Ureter (tissue), 1 donor: ENCODE results near the gene KCNQ1. TPM values are rescaled to one million over a fixed set of nuclear protein-coding genes. Genes with fewer than 3 reads are reported as not detected.

ENCODE experiments used
- DNase-seq: peaks from one replicate; pipeline ENCODE4 v3.0.0-alpha.2; 2020; ENCODE audit warnings: low spot score
- total RNA-seq: library from RNA; stranded (reverse); gene quantifications from one replicate; pipeline ENCODE4 v1.2.4, GENCODE V29; 2023
- donor health status: DM: yes; HTN: yes; CAD: no.

KCNQ1 gene
- total RNA-seq, 1 donor from 2014 or later: 63.0 TPM

DNA sequence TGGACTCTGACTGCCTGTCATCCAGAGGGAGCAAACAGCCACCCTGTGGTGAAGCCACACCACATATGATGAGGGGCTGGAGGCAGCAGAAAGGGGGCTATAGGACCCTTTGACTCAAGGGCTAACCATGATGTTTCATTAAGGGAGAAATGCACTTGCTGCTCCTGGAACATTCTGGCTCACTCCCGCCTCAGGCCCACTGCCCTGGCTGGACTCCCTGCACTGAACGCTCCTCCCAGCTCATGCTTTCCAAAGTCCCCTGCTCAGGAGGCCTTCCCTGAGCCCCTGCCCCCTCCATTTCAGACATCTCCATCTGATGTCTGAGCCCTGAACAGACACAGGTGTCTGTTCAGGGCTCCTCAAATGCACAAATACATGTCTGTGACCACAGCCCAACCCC is 371.7 kb downstream of the KCNQ1 start:
- DNase-seq: no peak

DNA sequence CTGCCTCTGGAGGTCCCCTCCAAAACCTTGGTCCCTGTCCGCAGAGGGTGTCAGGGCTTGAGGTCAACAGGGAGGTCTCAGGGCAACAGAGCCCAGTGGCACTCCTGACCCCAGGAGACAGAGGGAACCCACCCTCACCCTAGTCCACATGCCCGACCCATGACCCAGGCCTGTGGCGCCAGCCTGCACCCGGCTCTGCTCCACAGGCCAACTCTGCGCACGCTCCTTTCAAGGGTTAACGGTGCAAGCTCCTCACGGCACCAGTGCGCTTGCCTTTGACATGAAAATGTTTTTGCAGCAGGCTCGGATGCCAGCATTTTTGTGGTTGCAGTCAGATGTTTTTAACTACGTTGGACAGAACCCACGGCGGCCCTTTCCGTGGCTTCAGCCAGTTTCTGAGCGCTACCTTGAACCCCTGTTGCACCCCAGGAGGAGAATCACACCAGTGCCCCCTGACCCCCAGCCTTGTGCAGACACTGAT is 372.2 kb downstream of the KCNQ1 start:
- no peak for DNase-seq

DNA sequence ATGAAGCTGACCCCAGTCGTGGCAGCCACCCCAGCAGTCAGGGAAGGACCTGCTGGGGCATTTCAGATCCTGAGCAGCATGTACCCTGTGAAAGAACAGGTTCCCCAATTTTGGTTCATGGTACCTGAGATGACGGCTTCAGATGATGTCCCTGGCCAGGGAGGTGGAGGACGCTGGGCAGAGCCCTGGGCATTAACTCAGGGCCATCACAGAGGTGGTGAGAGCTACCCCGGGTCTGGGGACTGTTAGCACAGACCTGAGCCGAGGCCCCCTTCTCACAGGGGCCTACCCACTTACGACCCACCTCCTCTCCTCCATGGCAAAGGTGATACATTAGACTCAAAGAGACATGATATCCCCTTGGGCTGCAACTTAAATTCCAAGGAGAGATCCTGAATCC is 372.6 kb downstream of the KCNQ1 start:
- no peak for DNase-seq

DNA sequence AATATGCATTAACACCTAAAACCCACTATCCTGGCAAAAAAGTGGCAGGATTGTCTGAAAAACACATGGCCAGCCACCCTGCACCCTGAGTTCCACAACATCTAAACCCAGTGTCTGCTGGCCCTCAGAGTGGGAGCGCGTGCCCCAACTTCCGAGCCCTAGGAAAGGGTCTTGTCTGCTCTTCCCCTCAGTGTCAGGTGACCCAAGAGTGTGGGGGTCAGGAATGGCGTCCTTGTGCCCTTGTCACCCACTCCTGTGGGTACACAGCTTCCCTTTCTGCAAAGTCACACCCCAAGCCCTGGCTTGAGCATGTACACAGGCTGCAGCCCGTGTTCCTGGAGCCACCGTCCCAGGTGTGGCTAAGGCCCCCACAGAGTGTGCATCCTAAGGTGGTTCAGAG is 373.2 kb downstream of the KCNQ1 start:
- no peak for DNase-seq

DNA sequence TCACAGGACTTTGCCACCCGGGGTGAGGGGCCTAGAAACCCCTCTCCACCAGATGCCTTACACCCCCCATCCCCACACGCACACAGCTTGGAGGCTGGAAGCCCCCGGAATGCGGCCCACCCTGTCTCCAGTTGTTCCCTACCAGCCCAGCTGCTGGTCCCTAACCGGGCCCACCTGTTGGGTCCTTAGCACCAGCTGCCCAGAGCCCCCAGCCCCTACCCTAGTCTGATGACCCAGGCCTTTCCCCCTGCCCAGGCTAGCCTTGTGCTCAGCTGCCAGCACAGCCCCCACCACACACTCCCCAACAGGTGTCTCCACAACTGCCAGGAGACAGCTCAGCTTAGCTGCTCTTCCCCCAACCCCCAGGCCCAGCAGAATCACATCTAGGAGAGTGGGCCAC is 373.7 kb downstream of the KCNQ1 start:
- DNase-seq: no peak

DNA sequence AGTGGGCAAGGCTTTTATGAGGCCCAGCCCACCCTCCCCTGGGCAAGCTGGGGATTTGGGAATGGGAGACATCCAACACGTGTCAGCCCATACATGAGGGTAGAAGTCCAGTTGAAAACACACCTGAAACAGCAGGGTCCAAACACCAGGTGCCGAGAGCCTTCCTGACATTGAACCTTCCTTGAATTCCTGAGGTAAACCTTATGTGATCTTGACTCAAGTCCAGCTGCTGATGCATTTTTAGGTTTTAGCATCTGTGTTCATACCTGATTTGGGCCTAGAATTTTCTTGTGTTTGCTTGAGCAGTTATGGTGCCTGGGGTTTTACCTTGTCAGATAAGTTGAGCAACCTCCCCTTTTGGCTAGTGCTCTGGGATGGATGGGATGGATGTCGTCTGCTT is 374.5 kb downstream of the KCNQ1 start:
- no peak for DNase-seq

DNA sequence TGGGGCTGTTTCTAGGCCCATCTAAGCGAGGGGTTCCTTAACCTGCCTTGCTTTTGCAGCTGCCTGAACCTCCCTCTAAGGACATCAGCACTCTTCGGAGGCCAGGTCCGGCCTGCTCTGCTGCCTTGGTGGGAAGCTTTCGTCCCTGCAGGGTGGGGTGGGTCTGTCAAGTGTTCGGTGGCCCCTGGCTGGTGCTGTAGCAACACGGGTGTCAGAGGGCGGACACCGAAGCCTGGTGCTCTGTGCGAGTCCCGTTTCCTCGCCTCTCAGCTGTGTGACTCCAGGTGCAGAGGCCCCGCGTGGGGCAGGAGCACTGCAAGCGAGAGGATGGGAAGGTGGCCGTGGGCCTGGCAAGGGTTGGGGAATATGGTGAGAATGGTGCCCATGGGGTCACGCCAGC is 376.2 kb downstream of the KCNQ1 start:
- no peak for DNase-seq

DNA sequence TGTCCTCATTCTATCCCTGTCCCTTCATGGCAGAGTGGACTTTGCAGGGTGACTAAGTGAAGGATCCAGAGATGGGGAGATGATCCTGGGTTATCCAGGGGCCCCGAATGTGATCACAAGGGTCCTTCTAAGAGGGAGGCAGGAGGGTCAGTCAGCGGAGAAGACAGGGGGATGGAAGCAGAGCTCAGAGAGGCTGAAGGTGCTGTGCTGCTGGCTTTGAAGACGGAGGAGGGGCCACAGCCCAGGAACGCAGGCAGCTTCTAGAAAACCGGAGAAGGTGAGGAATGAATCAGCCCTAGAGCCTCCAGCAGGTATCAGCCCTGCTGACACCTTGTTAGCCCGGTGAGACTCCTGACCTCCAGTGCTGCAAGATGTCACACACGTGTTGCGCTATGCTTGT is 377.1 kb downstream of the KCNQ1 start:
- DNase-seq: no peak

DNA sequence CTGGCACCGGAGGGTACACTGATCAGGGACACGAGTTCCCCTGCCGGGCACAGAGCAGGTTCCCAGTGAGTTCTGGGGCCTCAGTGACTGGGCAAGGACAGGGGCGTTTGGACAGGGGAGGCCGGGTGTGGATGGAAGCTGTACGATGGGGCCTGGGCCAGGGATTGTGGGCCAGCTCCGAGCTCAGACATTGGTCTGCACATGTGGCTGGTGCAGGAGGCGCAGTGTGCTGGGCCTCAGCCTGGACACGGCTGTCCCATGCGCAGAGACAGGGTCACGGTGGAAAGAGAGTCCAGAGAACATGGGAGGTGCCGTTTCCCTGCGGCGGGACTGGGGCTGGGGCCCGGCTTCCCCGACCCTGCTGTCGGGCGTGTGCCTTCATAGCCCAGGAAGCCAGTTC is 380.0 kb downstream of the KCNQ1 start:
- no peak for DNase-seq

DNA sequence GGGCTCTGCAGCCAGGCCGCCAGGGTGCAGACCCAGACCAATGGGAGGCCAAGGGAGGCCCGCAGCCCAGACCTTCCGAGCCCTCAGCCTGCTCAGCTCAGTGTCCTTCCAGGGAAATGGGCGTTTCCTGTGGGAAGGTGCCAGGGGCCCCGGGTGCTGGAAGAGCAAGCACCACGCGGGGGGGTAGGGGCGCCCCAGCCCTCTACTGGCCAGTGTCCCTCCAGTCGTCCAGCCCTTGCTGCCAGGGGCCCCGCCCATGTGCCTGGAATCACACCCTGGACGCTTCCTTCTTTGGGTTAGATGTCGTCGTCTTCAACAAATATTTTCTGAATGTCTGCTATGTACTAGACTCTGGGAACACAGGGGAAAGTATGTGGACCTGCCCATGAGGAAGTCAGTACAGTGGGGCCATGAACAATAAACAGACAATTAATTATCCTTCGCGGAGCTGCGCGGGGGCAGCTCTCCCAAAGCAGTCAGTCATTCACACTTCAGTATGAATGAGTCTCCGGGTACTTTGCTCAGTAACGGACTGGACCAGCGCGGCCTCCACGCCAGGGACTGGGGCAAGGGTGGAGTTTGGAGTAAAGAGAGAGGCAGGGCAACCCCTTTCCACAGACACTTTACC is 380.6 kb downstream of the KCNQ1 start:
- DNase-seq: peak; percentile 94

DNA sequence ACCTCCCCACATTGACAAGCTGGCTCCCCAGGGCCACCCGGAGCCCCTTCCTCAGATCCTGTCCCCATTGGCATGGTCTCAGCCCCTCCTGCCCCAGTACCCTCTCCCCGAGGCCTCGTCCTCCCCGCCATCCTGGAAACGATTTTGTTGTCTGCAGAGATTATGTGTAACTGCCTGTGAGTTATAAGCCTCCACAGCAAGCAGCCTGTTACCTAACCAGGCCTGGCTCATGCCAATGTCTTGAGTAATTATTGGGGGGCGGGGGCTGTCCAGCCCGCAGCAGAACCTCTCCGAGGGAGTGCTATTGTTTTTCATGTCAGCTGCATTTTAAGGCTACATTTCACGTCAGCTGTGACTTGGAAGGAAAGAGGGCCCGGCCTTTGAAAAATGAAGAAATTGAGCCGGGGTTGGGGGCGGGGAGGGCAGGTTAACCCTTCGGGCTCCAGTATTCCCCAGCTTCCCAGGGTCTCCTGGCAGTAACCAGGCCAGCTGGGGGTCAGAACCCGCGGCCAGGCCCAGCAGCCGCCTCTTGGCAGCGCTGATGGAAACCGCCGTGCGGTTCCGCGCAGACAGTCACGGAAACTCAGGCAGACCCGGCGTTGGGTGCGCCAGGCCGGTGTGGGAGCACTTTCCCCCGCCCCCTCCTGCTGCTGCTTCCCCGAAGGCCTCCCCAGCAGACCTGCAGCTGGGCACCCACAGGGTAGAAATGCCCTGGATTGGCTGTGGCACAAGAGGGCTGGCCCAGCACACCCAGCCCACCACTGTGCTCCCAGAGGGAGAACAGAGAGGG is 381.3 kb downstream of the KCNQ1 start:
- peak; percentile 87 for DNase-seq

DNA sequence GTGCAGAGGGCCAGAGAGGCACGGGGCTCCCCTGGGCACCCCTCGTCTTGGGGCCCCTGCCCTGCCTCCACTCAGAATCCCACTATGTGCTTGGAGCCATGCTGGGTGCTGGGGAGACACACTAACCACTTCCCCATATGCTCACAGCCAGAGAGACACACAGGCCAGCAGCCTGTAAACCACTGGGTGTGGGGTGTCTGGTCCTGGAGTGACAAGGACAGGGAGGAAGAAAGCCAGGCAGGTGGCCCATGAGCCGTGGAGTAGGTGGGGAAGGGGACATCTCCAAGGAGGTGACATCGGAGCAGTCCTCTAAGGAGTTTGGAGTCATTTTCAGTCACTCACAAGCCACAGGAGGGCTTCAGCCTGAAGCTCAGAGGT is 381.9 kb downstream of the KCNQ1 start:
- DNase-seq: no peak

DNA sequence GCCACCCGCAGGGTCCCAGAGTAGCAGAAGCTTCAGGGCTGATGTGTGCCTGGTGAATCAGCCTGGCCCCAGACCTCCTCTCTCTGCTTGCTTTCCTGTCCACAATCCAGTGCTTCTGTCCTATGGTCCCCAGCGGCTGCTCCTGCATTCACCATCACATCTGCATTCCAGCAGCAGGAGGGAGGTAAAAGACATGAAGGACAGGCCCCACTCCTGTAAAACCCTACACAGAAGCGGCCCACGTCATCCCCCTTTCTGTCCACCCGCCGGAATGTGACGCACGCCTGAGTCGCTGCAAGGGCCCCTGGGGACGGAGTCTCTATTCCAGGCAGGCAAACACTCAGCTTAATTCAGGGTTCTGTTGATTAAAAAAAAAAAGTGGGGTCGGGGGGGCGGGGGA is 382.4 kb downstream of the KCNQ1 start:
- no peak for DNase-seq

DNA sequence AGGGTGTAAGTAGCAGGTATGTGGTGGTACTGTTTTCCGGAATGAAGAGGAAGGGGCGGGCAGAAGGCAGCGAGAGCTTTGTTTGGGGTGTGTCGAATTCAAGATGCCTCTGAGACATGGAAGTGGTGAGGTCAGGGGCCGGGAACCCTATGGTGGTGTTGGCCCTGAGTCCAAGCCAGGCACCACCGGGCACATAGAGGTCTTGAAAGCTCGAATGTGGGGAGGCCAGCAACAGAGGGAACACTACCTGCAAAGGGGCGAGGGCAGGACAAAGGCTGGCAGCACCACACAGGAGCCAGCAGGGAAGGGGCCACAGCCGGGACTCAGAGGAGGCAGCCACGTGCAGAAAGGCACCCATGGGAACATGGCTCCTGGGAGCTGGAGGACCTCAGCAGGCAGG is 383.0 kb downstream of the KCNQ1 start:
- no peak for DNase-seq

DNA sequence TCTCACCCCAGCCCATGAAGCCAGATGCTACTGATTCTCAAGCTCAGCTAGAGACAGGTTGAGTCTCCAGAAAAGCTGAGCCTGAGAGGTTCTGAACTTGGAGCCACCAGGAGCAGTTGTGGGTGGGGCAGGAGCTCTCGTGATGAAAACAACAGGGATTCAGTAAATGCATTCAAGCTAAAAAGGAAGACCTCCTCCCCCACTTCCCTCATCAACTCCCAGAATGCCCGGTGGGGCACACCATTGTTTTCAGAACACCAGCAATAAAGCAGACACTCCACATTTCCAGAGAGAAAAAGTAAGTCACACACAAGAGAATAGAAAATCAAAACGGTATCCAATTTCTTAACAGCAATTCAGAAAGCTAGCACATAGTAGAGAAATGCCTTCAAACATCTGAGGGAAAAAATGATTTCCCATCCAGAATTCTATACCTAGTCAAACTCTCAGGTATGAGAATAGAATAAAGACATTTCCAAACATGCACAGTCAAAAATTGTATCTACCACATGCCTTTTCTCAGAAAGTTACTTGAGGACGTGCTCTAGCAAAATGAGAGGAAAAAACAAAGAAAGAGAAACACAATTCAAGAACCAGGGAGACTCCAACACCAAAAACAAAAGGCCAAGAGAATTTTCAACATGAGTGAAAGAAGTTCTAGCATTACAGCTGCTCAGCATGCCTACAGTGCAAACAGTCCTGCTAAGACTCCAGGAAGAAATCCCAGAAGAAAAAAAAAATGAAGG is 383.9 kb downstream of the KCNQ1 start:
- no peak for DNase-seq

DNA sequence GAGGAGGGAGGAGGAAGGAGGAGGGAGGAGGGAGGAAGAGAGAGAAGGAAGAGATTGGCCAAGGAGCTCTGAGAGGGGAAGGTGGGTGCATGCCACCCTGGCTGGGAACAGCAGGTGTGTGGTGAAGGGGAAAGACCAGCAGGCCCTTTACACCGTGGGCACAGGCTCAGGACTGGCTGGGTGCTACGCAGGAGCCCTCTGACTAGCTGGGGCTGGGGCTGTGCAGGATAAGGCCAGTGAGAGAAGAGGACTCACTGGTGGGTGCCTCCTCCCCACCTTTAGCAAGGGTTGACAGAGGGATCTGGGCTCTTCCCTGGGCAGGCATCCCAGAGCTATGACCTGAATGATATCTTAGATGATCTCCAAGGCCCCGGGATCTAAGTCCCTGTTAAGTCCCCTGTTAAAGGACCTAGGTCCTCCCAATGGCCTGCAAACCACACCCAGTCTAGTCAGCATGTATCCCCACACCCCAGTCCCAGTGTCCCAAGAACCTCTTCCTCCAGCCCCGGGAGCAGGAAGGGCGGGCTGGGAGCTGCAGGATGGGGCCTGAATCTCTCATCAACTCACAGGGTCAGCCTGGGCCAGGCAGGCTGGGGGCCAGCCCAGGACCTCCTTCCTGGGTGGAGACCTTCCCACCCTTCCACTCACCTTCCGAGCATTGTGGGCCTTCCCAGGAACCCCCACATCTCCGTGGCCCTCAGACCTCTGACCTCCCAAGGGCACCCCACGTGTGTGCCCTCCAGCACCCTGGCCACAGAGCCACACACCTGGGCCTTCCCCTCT is 385.4 kb downstream of the KCNQ1 start:
- DNase-seq: no peak

DNA sequence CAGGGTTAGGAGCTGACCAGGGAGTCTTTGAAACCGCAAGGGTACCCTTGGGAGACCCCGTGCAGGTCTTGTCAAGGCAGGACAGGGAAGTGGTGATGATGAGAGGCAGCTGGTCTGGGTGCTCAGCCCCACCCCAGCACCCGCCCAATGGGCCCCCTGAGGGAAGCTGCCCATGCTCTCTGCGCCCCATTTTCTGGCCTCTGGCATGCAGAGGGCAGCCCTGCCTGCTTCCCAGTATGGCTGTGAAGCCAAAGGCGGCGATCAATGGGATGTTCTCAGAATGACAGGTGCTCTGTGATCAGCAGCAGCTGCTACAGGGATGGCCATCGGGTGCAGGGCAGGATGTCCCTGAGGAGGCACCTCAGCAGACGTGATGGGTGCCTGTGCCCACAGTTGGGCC is 386.1 kb downstream of the KCNQ1 start:
- DNase-seq: no peak

DNA sequence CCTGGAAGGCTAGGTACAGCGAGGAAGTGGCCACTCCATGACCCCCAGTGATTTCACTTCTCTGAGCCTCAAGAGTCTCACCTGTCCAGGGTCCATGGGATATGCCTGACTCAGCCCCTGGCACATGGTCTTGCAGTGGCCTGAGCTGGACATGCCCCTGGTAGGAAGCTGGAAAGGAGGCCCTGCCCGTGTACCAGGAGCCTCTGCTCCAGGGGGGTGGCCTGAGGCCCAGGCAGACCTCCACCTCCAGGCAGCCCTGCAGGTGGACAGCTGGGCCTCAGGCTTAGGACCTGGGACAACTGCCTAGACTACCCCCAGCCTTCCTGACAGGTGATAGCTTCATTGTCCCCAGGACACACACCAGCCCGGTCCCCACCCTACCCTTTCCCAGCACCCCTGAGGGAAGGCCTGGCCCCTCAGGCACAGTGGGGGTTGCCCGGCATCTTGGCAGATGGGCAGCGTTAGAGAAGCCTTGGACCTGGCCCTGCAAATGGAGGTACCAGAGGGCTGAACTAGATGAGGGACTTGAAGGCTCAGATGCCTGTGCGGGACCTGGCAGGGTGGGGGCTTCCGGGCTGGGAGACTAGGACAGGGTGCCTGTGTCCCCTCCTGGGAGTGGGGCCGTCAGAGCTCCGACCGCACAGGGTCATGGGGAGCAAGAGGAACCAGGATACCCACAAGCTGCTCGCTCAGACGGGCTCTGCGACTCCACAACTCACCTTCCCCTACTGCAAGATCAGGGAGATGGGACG is 387.1 kb downstream of the KCNQ1 start:
- DNase-seq: no peak

DNA sequence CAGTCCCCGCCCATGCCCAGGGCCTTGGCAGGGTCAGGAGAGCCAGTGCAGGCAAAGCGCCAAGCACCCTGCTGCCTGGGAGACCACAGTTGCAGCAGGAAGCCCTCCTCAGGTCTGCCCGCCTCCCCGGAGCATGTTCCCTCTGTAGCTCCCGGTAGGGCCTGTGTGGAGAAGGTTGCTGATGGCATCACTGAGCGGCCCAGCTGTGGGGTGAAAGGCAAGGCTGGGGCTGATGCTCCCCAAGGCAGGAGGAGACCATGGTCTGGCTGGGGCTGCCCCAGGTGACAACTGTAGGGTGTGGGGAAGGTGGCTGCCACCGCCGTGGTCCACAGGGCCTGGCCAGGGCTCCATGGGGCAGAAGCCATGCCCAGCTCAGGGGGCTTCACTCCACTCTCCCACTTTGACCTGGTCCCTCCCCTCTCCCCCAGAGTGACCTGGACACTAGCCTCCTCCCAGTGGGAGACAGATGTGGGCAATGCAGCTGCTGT is 387.8 kb downstream of the KCNQ1 start:
- no peak for DNase-seq

DNA sequence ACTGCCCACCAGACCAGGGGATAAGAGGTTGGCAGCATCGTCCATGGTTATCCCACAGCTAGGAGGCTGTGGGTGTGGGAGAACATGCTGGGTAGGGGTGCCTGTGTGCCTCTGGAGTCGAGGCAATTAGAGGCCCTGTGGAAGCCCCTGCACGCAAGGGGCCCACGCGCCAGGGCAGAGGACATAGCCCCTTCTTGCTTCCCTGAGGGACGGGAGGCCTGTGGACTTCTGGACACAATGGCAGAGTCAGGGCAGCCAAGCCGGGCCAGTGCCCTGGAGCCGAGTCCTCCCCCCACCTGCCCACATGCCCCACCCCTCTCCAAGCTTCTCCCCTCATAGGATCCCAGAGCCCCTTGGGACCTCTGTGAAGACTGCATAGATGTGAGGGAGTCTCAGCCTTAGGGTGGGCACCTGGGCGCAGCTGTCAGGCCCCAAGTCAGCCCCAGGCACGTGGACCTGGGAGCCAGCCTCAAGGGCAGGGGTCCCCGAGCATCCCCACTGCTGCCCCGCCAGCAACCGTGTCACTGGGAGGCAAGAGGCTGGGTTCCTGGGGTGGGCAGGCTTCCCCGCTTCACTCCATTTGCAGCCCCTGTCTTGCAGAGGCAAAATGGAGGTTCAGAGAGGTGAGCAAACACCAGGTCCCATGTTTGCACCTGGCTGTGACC is 388.4 kb downstream of the KCNQ1 start:
- no peak for DNase-seq
